Measurements from ENCODE around the gene INTS6.

INTS6 gene

DNA sequence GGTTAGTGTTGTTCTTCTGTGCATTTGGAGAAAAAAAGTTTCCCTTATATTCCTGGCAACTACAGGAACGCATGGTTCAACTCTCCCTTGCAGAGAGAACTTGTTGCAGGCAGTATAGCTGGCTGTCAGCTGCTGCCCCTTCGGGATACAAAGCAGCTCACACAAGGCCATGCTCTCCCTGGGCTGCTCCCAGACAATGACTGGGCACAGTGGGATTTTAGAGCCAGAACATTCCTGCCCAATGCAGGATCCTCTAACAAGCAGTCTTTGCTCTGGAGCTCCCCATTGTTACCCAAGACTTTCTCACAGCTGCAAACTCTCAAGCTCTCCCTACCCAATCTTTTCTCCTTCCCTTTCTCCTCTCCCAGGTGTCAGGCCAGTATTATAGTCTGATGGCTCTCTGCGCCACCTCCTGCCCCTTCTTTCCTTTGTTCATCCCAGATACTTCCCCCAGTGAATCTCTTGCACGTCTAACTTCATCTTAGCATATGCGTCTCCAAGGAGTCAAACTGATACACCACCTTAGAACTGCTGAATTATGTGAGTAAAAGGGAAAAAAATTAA is 140.8 kb downstream of the INTS6 start:
- TF ChIP-seq ZNF565 (CRISPR knock-in tag; conservative IDR thresholded peaks at IDR 0.05; ENCODE audit: low read depth) (no peak), GLIS3 (CRISPR knock-in tag; IDR thresholded peaks at IDR 0.05) (no peak), ISL1 (CRISPR knock-in tag; IDR thresholded peaks at IDR 0.05) (no peak), PPARA (CRISPR knock-in tag; IDR thresholded peaks at IDR 0.05; ENCODE audit: borderline replicate concordance) (no peak), ESRRG (CRISPR knock-in tag; IDR thresholded peaks at IDR 0.05) (no peak), CSDC2 (CRISPR knock-in tag; IDR thresholded peaks at IDR 0.05) (no peak), OSR1 (CRISPR knock-in tag; IDR thresholded peaks at IDR 0.05) (no peak), ZNF70 (CRISPR knock-in tag; IDR thresholded peaks at IDR 0.05) (no peak)
- TF ChIP-seq, protein P1, sequence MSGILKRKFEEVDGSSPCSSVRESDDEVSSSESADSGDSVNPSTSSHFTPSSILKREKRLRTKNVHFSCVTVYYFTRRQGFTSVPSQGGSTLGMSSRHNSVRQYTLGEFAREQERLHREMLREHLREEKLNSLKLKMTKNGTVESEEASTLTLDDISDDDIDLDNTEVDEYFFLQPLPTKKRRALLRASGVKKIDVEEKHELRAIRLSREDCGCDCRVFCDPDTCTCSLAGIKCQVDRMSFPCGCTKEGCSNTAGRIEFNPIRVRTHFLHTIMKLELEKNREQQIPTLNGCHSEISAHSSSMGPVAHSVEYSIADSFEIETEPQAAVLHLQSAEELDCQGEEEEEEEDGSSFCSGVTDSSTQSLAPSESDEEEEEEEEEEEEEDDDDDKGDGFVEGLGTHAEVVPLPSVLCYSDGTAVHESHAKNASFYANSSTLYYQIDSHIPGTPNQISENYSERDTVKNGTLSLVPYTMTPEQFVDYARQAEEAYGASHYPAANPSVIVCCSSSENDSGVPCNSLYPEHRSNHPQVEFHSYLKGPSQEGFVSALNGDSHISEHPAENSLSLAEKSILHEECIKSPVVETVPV (CRISPR knock-in tag; IDR thresholded peaks at IDR 0.05): no peak
- no peak for ATAC-seq
